WTC11 (cell line): ENCODE data around the gene LTBP1.

Experiments used
- ATF6 ChIP-seq: sonication (generic); formaldehyde crosslinking; IDR thresholded peaks from 2 replicates; pipeline ENCODE4 v1.8.1; 2023; ENCODE audit warnings: mild to moderate bottlenecking, missing genetic modification reagents
- CREB1 ChIP-seq: sonication (generic); formaldehyde crosslinking; IDR thresholded peaks from 2 replicates; pipeline ENCODE4 v1.8.0; 2023; ENCODE audit warnings: mild to moderate bottlenecking, missing genetic modification reagents
- JUN ChIP-seq: sonication (generic); formaldehyde crosslinking; IDR thresholded peaks from 2 replicates; pipeline ENCODE4 v1.8.0; 2023; ENCODE audit warnings: mild to moderate bottlenecking, missing genetic modification reagents
- PREB ChIP-seq: sonication (generic); formaldehyde crosslinking; IDR thresholded peaks from 2 replicates; pipeline ENCODE4 v1.8.1; 2022; ENCODE audit warnings: mild to moderate bottlenecking, missing genetic modification reagents, moderate library complexity, borderline replicate concordance
- SP1 ChIP-seq: sonication (generic); formaldehyde crosslinking; conservative IDR thresholded peaks from 2 replicates; pipeline ENCODE4 v1.8.1; 2022; ENCODE audit warnings: missing genetic modification reagents
- TEAD4 ChIP-seq: sonication (generic); formaldehyde crosslinking; IDR thresholded peaks from 2 replicates; pipeline ENCODE4 v1.8.0; 2022; ENCODE audit warnings: mild to moderate bottlenecking, missing genetic modification reagents
- USF1 ChIP-seq: sonication (generic); formaldehyde crosslinking; IDR thresholded peaks from 2 replicates; pipeline ENCODE4 v1.8.0; 2022; ENCODE audit warnings: mild to moderate bottlenecking, missing genetic modification reagents

DNA sequence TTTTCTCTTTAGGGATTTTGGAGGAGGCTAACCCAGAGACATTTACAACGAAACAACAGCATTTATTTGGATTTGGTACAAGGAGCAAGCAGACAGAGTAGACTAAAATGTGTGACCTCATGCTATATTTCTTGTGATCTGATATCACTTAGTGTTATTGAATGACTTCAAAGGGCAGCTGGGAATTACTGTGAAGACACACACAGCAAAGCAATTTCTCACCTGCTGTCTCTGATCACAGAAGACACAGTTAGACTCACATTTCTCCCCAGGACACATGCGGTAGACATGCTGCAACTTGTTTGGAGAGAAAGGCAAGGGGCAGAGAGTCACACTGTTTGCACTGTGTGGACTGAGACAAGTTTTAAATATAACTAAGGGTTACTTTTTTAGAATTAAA is 67.5 kb downstream of the LTBP1 start:
- no peak for TF ChIP-seq PREB (CRISPR knock-in tag)
- no peak for TF ChIP-seq TEAD4 (CRISPR knock-in tag)
- no peak for TF ChIP-seq ATF6 (CRISPR knock-in tag)
- TF ChIP-seq USF1 (CRISPR knock-in tag): no peak
- no peak for TF ChIP-seq JUN
- no peak for TF ChIP-seq SP1 (CRISPR knock-in tag)
- no peak for TF ChIP-seq CREB1 (CRISPR knock-in tag)
